ENCODE data around the gene VIPAS39. TPM values are rescaled to one million over a fixed set of nuclear protein-coding genes. Genes with fewer than 3 reads are reported as not detected.
A peak's percentile ranks its signal among the peaks of the same experiment; 100 is the strongest.

Gene VIPAS39
- total and polyA plus RNA-seq, 9 of the 15 experiments (the other 6 are each of a cell fraction or from before 2014, with no cell fraction given) = 5.7 to 25.6 (median 9.9) TPM

- TF ChIP-seq, protein P1, sequence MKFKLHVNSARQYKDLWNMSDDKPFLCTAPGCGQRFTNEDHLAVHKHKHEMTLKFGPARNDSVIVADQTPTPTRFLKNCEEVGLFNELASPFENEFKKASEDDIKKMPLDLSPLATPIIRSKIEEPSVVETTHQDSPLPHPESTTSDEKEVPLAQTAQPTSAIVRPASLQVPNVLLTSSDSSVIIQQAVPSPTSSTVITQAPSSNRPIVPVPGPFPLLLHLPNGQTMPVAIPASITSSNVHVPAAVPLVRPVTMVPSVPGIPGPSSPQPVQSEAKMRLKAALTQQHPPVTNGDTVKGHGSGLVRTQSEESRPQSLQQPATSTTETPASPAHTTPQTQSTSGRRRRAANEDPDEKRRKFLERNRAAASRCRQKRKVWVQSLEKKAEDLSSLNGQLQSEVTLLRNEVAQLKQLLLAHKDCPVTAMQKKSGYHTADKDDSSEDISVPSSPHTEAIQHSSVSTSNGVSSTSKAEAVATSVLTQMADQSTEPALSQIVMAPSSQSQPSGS (CRISPR knock-in tag; IDR thresholded peaks at IDR 0.05) = no peak
- TF ChIP-seq BRD4 (IDR thresholded peaks at IDR 0.05) (no peak), HMG20B (CRISPR knock-in tag; IDR thresholded peaks at IDR 0.05) (no peak), NFRKB (IDR thresholded peaks at IDR 0.05; ENCODE audit: low read depth) (0 out of 2 replicates have a peak, but pooled peaks have one; percentile 6), SMARCB1 (IDR thresholded peaks at IDR 0.05; ENCODE audit: insufficient read length, low read depth) (no peak), ZNF586 (CRISPR knock-in tag; conservative IDR thresholded peaks at IDR 0.05) (no peak), HOMEZ (CRISPR knock-in tag; IDR thresholded peaks at IDR 0.05) (no peak), ZNF184 (CRISPR knock-in tag; IDR thresholded peaks at IDR 0.05) (no peak), PHB (CRISPR knock-in tag; IDR thresholded peaks at IDR 0.05) (no peak), SRSF3 (IDR thresholded peaks at IDR 0.05; ENCODE audit: insufficient read depth, low read length) (no peak), HMGN3 (IDR thresholded peaks at IDR 0.05; ENCODE audit: borderline replicate concordance, extremely low read depth, insufficient read length, low read depth, low read length) (peak; percentile 24), NONO (IDR thresholded peaks at IDR 0.05; ENCODE audit: low read depth in 2 of 2, low read length in 1 of 2) (no peak), ZNF277 (CRISPR knock-in tag; IDR thresholded peaks at IDR 0.05; ENCODE audit: borderline replicate concordance) (no peak), ZNF318 (IDR thresholded peaks at IDR 0.05; ENCODE audit: borderline replicate concordance in 1 of 2, low read depth in 1 of 2) (no peak), BCOR (IDR thresholded peaks at IDR 0.05) (no peak)
These were observed at the start of gene VIPAS39, which contains the start of gene AHSA1 (continued) for GRCh38 chr14:77457522-77458248.
